DOHH2 (cell line): ENCODE measurements around the gene NUP50.
A peak's percentile ranks its signal among the peaks of the same experiment; 100 is the strongest.

Experiments
- H3F3A ChIP-seq: fragments of 200-600 bp; sonication (generic), shearing (Covaris generic); 2 replicates; pipeline ENCODE4 v1.6.0; 2016; ENCODE audit warnings: antibody characterized with exemption, mild to moderate bottlenecking; ENCODE audit not compliant: control insufficient read depth, insufficient read depth
- H3K27ac ChIP-seq: fragments of 200-600 bp; sonication (generic); 2 replicates; pipeline ENCODE4 v1.5.1; 2014; ENCODE audit warnings: low read depth, mild to moderate bottlenecking, low read length, moderate library complexity
- H3K27me3 ChIP-seq: fragments of 200-600 bp; sonication (generic); 2 replicates; pipeline ENCODE4 v1.6.1; 2014; ENCODE audit warnings: mild to moderate bottlenecking, low read length, mixed read lengths; ENCODE audit not compliant: control insufficient read depth
- H3K36me3 ChIP-seq: fragments of 200-600 bp; sonication (generic); 2 replicates; pipeline ENCODE4 v1.6.1; 2014; ENCODE audit warnings: mild to moderate bottlenecking, low read length, moderate library complexity, mixed read lengths; ENCODE audit not compliant: control insufficient read depth
- H3K4me1 ChIP-seq: fragments of 200-600 bp; sonication (generic); 2 replicates; pipeline ENCODE4 v1.6.1; 2014; ENCODE audit warnings: mild to moderate bottlenecking, low read length, mixed read lengths; ENCODE audit not compliant: control insufficient read depth
- H3K4me2 ChIP-seq: fragments of 200-600 bp; sonication (generic); 2 replicates; pipeline ENCODE4 v1.6.0; 2014; ENCODE audit warnings: mild to moderate bottlenecking, low read length, moderate library complexity
- H3K4me3 ChIP-seq: fragments of 200-600 bp; sonication (generic); 2 replicates; pipeline ENCODE4 v1.5.1; 2014; ENCODE audit warnings: mild to moderate bottlenecking, low read length, mixed read lengths
- H3K79me2 ChIP-seq: fragments of 200-600 bp; sonication (generic); 2 replicates; pipeline ENCODE4 v1.6.1; 2014; ENCODE audit warnings: mild to moderate bottlenecking, low read length, mixed read lengths; ENCODE audit not compliant: control insufficient read depth
- H3K9me2 ChIP-seq: fragments of 200-600 bp; sonication (generic); replicated peaks from 2 replicates; pipeline ENCODE4 v1.6.1; 2014; ENCODE audit warnings: mild to moderate bottlenecking, low read length, mixed read lengths; ENCODE audit not compliant: control insufficient read depth
- H3K9me3 ChIP-seq: fragments of 200-600 bp; sonication (generic); 2 replicates; pipeline ENCODE4 v1.6.1; 2014; ENCODE audit warnings: antibody characterized with exemption, low read length, mixed read lengths; ENCODE audit not compliant: control insufficient read depth, insufficient read depth
- H4K20me1 ChIP-seq: fragments of 200-600 bp; sonication (generic); 2 replicates; pipeline ENCODE4 v1.6.0; 2014; ENCODE audit warnings: low read depth, mild to moderate bottlenecking, antibody characterized with exemption, low read length, moderate library complexity; ENCODE audit not compliant: control insufficient read depth, insufficient read depth
- CTCF ChIP-seq: fragments of 200-600 bp; sonication (generic); IDR thresholded peaks from one replicate; pipeline ENCODE4 v1.5.1; 2014; ENCODE audit warnings: antibody characterized with exemption, mild to moderate bottlenecking, low read depth, low read length; ENCODE audit not compliant: poor library complexity, severe bottlenecking
- EZH2phosphoT487 ChIP-seq: fragments of 200-600 bp; sonication (generic); IDR thresholded peaks from 2 replicates; pipeline ENCODE4 v1.6.1; 2017; ENCODE audit warnings: borderline replicate concordance, mild to moderate bottlenecking, antibody characterized with exemption, low read length, moderate library complexity, mixed read lengths

The NUP50 gene

DNA sequence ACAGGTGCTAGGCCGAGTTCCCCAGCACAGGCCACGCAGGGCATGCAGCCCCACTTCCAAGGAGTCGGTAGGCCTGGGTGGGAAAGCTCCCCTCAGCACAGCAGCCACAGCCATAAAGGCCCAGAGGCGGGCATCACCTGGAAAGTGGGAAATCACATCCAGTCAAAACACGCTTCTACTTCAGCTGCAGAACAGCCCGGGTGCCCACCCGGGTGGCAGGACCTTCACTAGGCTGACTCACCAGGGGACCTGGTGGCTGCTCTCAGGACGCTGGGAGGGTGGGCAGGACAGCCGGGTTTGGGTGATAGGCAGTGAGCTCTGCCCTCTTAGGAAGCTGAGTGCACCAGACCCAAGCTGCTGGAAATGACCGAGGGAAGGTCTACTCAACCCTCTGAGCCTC is 69.7 kb downstream of the NUP50 start:
- Histone ChIP-seq H3K4me1 (peaks cover 41% of the 10 kb centered on the region), H3K79me2 (peaks cover 73% of the 10 kb centered on the region), H3F3A (peaks cover 7% of the 10 kb centered on the region; the same call in 1 of the 2 replicates), H3K27me3 (no peaks in the 10 kb centered on the region), H3K9me2 (no peaks in the 10 kb centered on the region), H4K20me1 (peaks cover 12% of the 10 kb centered on the region; the same call in 1 of the 2 replicates), H3K9me3 (no peaks in the 10 kb centered on the region), H3K4me3 (no peak overlapping the region), H3K27ac (no peak overlapping the region), H3K4me2 (no peak overlapping the region), H3K36me3 (peaks cover 41% of the 10 kb centered on the region)
- no peak for TF ChIP-seq CTCF
- TF ChIP-seq EZH2phosphoT487, result no peak

DNA sequence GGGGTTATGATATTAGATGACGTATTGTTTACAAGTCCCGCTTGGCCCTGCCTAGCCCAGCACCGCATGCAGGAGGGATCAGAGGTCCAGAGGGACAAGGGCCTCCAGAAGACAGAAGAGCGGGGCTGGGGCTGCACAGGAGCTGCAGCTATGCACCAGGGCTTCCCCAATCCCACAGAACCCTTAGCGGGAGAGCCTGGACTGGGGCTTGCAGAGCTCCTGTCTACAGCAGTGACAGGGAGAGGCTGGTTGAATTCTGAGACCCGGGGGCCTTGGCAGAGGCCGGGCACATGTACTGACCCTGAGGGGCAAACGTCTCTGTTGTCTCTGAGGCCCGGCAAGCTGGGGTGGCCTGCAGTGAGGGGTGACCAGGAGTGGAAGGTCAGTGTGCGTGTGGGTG is 70.1 kb downstream of the NUP50 start:
- H3K27ac ChIP-seq, result no peak overlapping the region
- H4K20me1 ChIP-seq, result peaks cover 14% of the 10 kb centered on the region; the same call in 1 of the 2 replicates
- peaks cover 76% of the 10 kb centered on the region for H3K79me2 ChIP-seq

DNA sequence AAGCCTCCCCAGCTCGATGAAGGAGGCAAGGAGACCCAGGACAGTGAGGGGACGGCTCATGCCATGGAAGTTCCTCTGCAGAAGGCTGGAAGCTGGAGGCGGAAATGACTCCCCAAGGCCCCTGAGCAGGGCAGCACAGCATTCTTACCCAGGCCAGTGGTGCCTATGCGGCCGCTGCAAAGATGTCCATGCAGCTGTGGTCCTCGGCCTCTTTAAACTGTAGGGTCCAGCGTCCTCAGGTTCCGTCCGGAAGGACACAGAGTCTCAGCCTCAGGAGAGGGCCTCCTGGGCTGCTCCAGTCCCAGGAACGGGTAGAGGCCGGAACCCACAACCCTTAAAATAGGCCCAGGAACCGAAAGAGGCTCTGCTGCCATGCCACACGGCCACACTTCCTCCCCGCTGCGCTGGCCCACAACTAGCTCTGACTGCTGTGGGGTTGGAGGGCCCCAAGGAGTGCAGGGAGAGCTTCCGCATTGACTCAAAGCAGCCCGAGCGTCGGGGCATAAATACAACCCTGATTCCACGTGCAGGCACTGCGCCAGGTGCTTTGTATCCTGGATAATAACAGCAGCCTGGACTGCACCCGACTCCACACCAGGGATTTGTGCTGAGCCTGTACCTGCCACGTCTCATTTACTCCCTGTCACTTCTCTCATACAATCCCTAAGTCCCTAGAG is 71.5 kb downstream of the NUP50 start:
- peak overlapping the region; percentile 63 for H3K4me3 ChIP-seq
- no peaks in the 10 kb centered on the region for H3K27me3 ChIP-seq
- H3F3A ChIP-seq, result peaks cover 7% of the 10 kb centered on the region; the same call in 1 of the 2 replicates
- H3K4me2 ChIP-seq, result peak overlapping the region; percentile 88
- peak overlapping the region; percentile 76 for H3K27ac ChIP-seq
- peaks cover 26% of the 10 kb centered on the region for H4K20me1 ChIP-seq
- no peak for TF ChIP-seq CTCF
- no peak for TF ChIP-seq EZH2phosphoT487
- no peaks in the 10 kb centered on the region for H3K9me2 ChIP-seq
- peaks cover 49% of the 10 kb centered on the region for H3K36me3 ChIP-seq
- peaks cover 83% of the 10 kb centered on the region for H3K79me2 ChIP-seq
- no peaks in the 10 kb centered on the region for H3K9me3 ChIP-seq
- peaks cover 58% of the 10 kb centered on the region for H3K4me1 ChIP-seq

More for the DNA sequence above, 70.1 kb downstream of the NUP50 start:
- TF ChIP-seq EZH2phosphoT487, result no peak
- TF ChIP-seq CTCF, result no peak
- peaks cover 45% of the 10 kb centered on the region for H3K36me3 ChIP-seq
- H3K4me2 ChIP-seq, result no peak overlapping the region
- H3K4me1 ChIP-seq, result peaks cover 46% of the 10 kb centered on the region
- peaks cover 7% of the 10 kb centered on the region; the same call in 1 of the 2 replicates for H3F3A ChIP-seq
- H3K9me2 ChIP-seq, result no peaks in the 10 kb centered on the region
- no peaks in the 10 kb centered on the region for H3K9me3 ChIP-seq
- no peak overlapping the region for H3K4me3 ChIP-seq
- H3K27me3 ChIP-seq, result no peaks in the 10 kb centered on the region
